GM10266 (cell line): ENCODE data around the gene HOXB4.
"Not testable (repeated sequence)": the region's sequence is repeated elsewhere in the genome, so short reads cannot be mapped to it uniquely, and the experiment has no call there.

Experiments used
- DNase-seq: peaks from one replicate; pipeline ENCODE4 v3.0.0; 2012; ENCODE audit errors: extremely low spot score
- CTCF ChIP-seq: IDR thresholded peaks from 2 replicates; pipeline ENCODE4 v1.5.1; 2012; ENCODE audit warnings: mild to moderate bottlenecking, low read depth; ENCODE audit not compliant: control insufficient read depth, insufficient read depth; ENCODE audit errors: missing control alignments

The HOXB4 gene

DNA sequence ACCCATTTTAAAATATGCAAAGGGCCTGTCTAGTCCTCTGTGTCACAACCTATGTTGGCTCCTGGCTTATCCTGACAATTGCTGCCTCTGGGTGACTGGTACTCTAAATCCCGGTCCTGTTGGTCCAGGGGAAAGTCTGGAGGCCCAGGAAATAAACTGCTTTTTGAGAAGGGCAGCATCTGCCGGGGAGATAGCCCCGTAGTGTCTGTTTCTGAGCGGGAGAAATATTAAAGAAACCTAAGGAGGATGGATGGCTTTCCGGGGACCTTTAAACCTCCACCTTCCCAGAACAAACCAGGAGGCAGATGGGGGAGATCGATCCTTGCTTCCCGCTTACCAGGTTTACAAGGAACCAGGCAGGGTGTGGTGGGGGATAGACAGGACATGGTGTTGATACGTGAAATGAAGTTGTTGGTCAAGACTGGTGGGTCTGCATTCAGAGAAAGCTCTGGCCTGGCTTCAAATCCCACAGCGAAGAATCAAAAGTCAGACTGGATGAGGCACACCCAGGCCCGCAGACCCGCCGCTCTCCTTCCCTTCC is 37.0 kb downstream of the HOXB4 start:
- DNase-seq = no peak
- TF ChIP-seq CTCF = no peak

- no peak for DNase-seq
- no peak for TF ChIP-seq CTCF
Observed at GRCh38 chr17:48540213-48540612, 37.9 kb downstream of the HOXB4 start.

DNA sequence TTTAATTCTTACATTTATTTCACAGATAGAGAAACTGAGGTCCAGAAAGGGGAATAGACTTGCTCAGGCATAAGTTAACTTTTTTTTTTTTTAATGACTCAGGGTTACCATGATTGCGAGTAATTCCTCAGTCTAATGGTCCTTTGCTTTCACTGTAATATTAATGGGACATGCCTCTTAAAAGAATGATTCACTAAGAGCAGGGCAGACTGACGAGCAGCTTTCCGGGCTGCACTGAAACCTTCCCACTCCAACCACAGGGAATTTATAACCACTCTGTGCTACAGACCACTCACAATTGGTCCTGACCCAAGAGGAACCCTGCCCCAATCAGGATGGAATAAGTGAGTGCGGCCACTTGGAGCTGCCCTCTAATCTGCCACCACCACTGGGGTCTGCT is 39.0 kb downstream of the HOXB4 start:
- no peak for TF ChIP-seq CTCF
- no peak for DNase-seq

DNA sequence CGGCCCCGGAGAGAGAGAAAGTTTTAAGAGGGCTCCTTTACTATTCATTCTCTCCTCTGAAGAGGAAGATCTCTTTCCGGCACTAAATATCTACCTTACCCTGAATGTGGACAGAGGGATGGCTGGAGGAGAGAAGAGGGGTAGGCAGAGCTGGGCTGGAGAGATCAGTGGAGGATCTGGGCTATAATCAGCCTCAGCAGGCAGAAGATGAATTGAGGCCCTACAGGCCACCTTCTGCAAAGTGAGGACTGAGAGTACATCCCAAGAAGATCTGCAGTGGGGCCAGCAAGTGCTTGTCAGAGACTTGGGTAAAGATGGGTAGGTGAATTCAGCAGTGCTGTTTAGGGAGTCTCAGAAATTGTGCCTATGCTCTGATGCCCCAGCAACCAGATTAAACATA is 40.8 kb downstream of the HOXB4 start:
- no peak for DNase-seq
- TF ChIP-seq CTCF = no peak

- DNase-seq = not testable (repeated sequence)
Observed at GRCh38 chr17:48535793-48536559, 42.2 kb downstream of the HOXB4 start.

DNA sequence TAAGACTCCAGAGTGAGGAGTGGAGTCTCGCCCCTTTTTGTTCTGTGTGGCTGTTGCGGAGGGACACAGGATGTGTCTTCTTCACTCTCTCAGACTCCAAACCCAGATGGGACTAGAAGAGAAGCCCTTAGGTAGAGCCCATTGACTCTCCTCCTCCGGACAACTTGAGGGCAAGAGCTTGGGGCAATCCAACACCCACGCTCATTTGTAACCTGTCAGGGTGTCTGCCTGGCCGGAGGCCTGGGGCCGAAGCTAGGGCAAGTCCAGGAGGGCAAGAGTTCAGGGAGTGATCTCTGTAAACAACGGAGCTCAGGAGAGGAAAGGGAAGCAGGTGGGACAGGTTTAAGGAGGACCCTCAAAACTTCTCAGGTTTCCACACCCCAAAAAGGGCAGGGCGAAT is 45.9 kb downstream of the HOXB4 start:
- DNase-seq = no peak
- no peak for TF ChIP-seq CTCF

DNA sequence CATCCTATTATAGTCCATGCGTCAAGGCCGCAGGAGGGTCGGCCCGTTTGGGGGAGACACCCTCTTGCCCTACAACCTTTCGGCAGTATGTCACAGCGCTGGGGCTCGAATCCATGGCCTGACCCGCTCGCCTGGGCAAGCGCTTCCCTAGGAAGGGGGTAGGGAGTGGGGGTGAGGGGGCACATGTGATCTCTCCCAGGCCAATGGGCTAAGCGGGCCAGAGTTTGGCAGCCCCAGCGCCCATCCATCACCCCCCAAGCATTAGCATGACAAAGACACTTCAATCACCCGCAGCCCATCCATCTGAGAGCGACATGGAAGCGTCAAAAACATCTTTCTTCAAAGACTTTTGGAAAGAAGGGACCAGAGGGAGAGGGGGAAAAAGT is 47.3 kb downstream of the HOXB4 start, which contains the start of gene HOXB1:
Gene HOXB1, minus strand, starts transcription at position 125 of the 386 bp plus-strand sequence. Its CDS starts 107 bp downstream, at position 18.
- no peak for TF ChIP-seq CTCF
- no peak for DNase-seq
